HepG2 (cell line): ENCODE results near the gene C1QTNF9. TPM values are rescaled to one million over a fixed set of nuclear protein-coding genes. Genes with fewer than 3 reads are reported as not detected.

Experiments
- ATAC-seq: fragments of 200-7000 bp; cut with Tn5 transposase; 3 replicates; pipeline ENCODE4 v1.9.1; 2020; ENCODE audit warnings: mild to moderate bottlenecking, moderate library complexity
- BruUV-seq: library from RNA; stranded (reverse); fragments of 400-500 nt; replicated peaks from 2 replicates; lab custom pipeline; 2021; lab: Mats Ljungman, UMichigan
- CTCF ChIA-PET: fragments of 300-600 bp; formaldehyde crosslinking; extraction: SDS; loops from one replicate; lab custom pipeline; 2021; ENCODE audit warnings: low total read pairs, inconsistent platforms, low intra/inter-chr PET ratio; lab: Yijun Ruan, JAX
- POLR2A ChIA-PET: fragments of 350-600 bp; sonication (Branson Sonifier 250); formaldehyde crosslinking; loops from one replicate; lab custom pipeline; 2020; ENCODE audit warnings: antibody characterized with exemption, inconsistent platforms; lab: Yijun Ruan, JAX
- DNase-seq: peaks from one replicate; pipeline ENCODE4 v3.0.0-alpha.2; 2015; ENCODE audit warnings: low spot score
- FAIRE-seq: peaks from 3 replicates; lab custom pipeline; 2011; peaks lifted over from hg19 to GRCh38; lab: Jason Lieb, UNC
- H2AFZ ChIP-seq: one replicate; pipeline ENCODE4 v1.6.1; 2011; ENCODE audit warnings: low read length, inconsistent platforms
- H3K27ac ChIP-seq: fragments of 300-600 bp; 3 replicates; pipeline ENCODE4 v1.8.0; 2011; ENCODE audit warnings: mixed run types, mild to moderate bottlenecking, mixed read lengths, low read length, inconsistent platforms; ENCODE audit not compliant: insufficient read depth; ENCODE audit errors: extremely low read length
- H3K27me3 ChIP-seq, 2 experiments: fragments of 200-600 bp in 1 of 2; 2 replicates in 1 of 2; 3 replicates in 1 of 2; pipeline versions ENCODE4 v1.6.0 to v1.8.0; 2011; ENCODE audit warnings: low read length in 2 of 2, mild to moderate bottlenecking in 2 of 2, moderate library complexity in 2 of 2, inconsistent platforms in 1 of 2; ENCODE audit not compliant: insufficient read depth in 2 of 2, control insufficient read depth in 1 of 2
- H3K36me3 ChIP-seq, 2 experiments: fragments of 200-600 bp in 1 of 2; replicated peaks in 1 of 2; 2 replicates in 1 of 2; 3 replicates in 1 of 2; pipeline versions ENCODE4 v1.5.1 to v1.8.0; 2011; ENCODE audit warnings: low read length in 2 of 2, inconsistent platforms in 1 of 2; ENCODE audit not compliant: insufficient read depth in 2 of 2, control insufficient read depth in 1 of 2
- H3K4me1 ChIP-seq: 2 replicates; pipeline ENCODE4 v1.5.1; 2012; ENCODE audit warnings: low read length, inconsistent platforms; ENCODE audit not compliant: insufficient read depth
- H3K4me2 ChIP-seq: 2 replicates; pipeline ENCODE4 v1.6.0; 2011; ENCODE audit warnings: low read depth, low read length, inconsistent platforms
- H3K4me3 ChIP-seq, 3 experiments: fragments of 200-600 bp in 1 of 3; sonication (generic), shearing (Covaris generic) in 1 of 3; replicated peaks in 1 of 3; 2 replicates each; pipeline ENCODE4 v1.5.1; 2011 to 2016; ENCODE audit warnings: low read length in 3 of 3, inconsistent platforms in 2 of 3, low read depth in 2 of 3, mild to moderate bottlenecking in 2 of 3, control low read depth in 1 of 3, mixed read lengths in 1 of 3; ENCODE audit not compliant: insufficient read depth in 1 of 3
- H3K79me2 ChIP-seq: one replicate; pipeline ENCODE4 v1.6.1; 2011; ENCODE audit warnings: low read length, inconsistent platforms; ENCODE audit not compliant: insufficient read depth
- H3K9ac ChIP-seq: 2 replicates; pipeline ENCODE4 v1.6.0; 2011; ENCODE audit warnings: mild to moderate bottlenecking, low read depth, low read length, inconsistent platforms; ENCODE audit not compliant: insufficient read depth
- H3K9me3 ChIP-seq: 2 replicates; pipeline ENCODE4 v1.5.1; 2012; ENCODE audit warnings: mild to moderate bottlenecking, low read length
- H4K20me1 ChIP-seq: 2 replicates; pipeline ENCODE4 v1.6.0; 2011; ENCODE audit warnings: inconsistent platforms, mild to moderate bottlenecking, low read length, moderate library complexity; ENCODE audit not compliant: insufficient read depth
- RBFOX2 ChIP-seq: fragments of 200-400 bp; formaldehyde crosslinking; IDR thresholded peaks from 2 replicates; pipeline ENCODE4 v1.6.1; 2017; ENCODE audit warnings: low read depth, mild to moderate bottlenecking, low read length
- ZBTB7A ChIP-seq: sonication (generic); formaldehyde crosslinking; IDR thresholded peaks from 2 replicates; pipeline ENCODE4 v1.8.0; 2022; ENCODE audit warnings: mild to moderate bottlenecking, missing genetic modification reagents
- WGBS: methylation state at CpG from one replicate; pipeline ENCODE4 v1.1.6; 2017; ENCODE audit warnings: low lambda C conversion rate; 5-methylcytosine and 5-hydroxymethylcytosine counted together
- in situ Hi-C: cut with HindIII; loops from 2 replicates; pipeline ENCODE4 v1.10.0; 2017; ENCODE audit warnings: low pct_unique_long_range_greater_than_20kb; ENCODE audit not compliant: extremely low pct_ligation_motif_present
- intact Hi-C: fragments of 100-400 bp; cut with micrococcal nuclease; formaldehyde crosslinking; loops from one replicate; pipeline ENCODE4 v1.10.0; 2022; ENCODE audit not compliant: unreplicated experiment
- polyA plus RNA-seq, 8 experiments: library from polyadenylated mRNA; depleted of rRNA in 3 of 8; stranded (reverse) in 7 of 8; unstranded in 1 of 8; fragments of >200 nt; fragmentation: Illumina TruSeq in 4 of 8; extraction: Trizol in 4 of 8; gene quantifications; 2 replicates each; pipeline versions ENCODE4 v1.2.1 to v1.2.3, GENCODE V29; 2011 to 2016; ENCODE audit warnings: low read depth in 4 of 8, missing spikeins in 1 of 8, mixed read lengths in 1 of 8; ENCODE audit not compliant: insufficient read depth in 1 of 8
- total RNA-seq, 5 experiments: library from RNA; depleted of rRNA; stranded (reverse); fragments of >200 nt; fragmentation: Illumina TruSeq; extraction: Trizol; gene quantifications; 2 replicates each; pipeline ENCODE4 v1.2.3, GENCODE V29; 2016; ENCODE audit warnings: low read depth in 1 of 5
- TF ChIP-seq, protein P1 (sequence below), 2 experiments: sonication (generic) in 1 of 2; formaldehyde crosslinking in 1 of 2; IDR thresholded peaks; 2 replicates each; pipeline versions ENCODE4 v1.6.1 to v1.9.0; 2014 to 2022; ENCODE audit warnings: antibody characterized with exemption in 1 of 2, borderline replicate concordance in 1 of 2, inconsistent platforms in 1 of 2, low read depth in 1 of 2, missing genetic modification reagents in 1 of 2
- TF ChIP-seq, protein P2 (sequence below): sonication (generic); formaldehyde crosslinking; IDR thresholded peaks from 2 replicates; pipeline ENCODE4 v1.4.0; 2020; ENCODE audit warnings: mild to moderate bottlenecking, missing genetic modification reagents, borderline replicate concordance

C1QTNF9 gene
- total and polyA plus RNA-seq, 2 of the 13 experiments (the other 11 are each of a cell fraction or from before 2014, with no cell fraction given): not detected

DNA sequence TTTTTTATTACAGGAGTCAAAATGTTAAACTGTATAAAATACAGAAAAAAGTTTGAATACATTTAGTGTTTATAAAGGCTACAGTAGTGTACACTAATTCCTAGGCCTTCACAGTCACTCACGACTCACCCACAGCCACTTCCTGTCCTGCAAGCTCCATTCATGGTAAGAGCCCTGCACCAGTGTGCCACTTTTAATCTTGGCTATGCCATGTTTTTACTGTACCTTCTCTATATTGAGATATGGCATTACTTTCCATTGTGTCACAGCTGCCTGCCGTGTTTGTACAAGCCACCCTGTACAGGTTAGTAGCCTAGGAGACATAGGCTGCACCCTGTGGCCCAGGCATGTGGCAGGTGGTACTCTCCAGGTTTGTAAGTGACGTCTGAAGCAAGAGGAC is 32.1 kb downstream of the C1QTNF9 start:
- Histone ChIP-seq H3K4me2 (no peak overlapping the region), H3K9ac (no peak overlapping the region), H3K4me1 (no peaks in the 10 kb centered on the region), H3K27ac (no peak overlapping the region), H2AFZ (no peak overlapping the region), H3K36me3 (no peaks in the 10 kb centered on the region), H3K79me2 (no peaks in the 10 kb centered on the region), H3K27me3 (no peaks in the 10 kb centered on the region), H3K4me3 (no peak overlapping the region), H3K9me3 (no peaks in the 10 kb centered on the region), H4K20me1 (no peaks in the 10 kb centered on the region)
- in situ Hi-C loops (no loop called here), intact Hi-C loops (no loop called here)
- DNase-seq (no peak), FAIRE-seq (no peak), ATAC-seq (no peak)
- ChIA-PET POLR2A (no interaction called here), CTCF (no interaction called here)
- BruUV-seq: no TSS peak
- TF ChIP-seq RBFOX2 (no peak), ZBTB7A (CRISPR knock-in tag) (no peak)
- TF ChIP-seq, protein P1, sequence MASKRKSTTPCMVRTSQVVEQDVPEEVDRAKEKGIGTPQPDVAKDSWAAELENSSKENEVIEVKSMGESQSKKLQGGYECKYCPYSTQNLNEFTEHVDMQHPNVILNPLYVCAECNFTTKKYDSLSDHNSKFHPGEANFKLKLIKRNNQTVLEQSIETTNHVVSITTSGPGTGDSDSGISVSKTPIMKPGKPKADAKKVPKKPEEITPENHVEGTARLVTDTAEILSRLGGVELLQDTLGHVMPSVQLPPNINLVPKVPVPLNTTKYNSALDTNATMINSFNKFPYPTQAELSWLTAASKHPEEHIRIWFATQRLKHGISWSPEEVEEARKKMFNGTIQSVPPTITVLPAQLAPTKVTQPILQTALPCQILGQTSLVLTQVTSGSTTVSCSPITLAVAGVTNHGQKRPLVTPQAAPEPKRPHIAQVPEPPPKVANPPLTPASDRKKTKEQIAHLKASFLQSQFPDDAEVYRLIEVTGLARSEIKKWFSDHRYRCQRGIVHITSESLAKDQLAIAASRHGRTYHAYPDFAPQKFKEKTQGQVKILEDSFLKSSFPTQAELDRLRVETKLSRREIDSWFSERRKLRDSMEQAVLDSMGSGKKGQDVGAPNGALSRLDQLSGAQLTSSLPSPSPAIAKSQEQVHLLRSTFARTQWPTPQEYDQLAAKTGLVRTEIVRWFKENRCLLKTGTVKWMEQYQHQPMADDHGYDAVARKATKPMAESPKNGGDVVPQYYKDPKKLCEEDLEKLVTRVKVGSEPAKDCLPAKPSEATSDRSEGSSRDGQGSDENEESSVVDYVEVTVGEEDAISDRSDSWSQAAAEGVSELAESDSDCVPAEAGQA (IDR thresholded peaks at IDR 0.05; ENCODE audit: low read depth): no peak
- TF ChIP-seq, protein P1 (CRISPR knock-in tag; IDR thresholded peaks at IDR 0.05; ENCODE audit: borderline replicate concordance): no peak
- TF ChIP-seq, protein P2, sequence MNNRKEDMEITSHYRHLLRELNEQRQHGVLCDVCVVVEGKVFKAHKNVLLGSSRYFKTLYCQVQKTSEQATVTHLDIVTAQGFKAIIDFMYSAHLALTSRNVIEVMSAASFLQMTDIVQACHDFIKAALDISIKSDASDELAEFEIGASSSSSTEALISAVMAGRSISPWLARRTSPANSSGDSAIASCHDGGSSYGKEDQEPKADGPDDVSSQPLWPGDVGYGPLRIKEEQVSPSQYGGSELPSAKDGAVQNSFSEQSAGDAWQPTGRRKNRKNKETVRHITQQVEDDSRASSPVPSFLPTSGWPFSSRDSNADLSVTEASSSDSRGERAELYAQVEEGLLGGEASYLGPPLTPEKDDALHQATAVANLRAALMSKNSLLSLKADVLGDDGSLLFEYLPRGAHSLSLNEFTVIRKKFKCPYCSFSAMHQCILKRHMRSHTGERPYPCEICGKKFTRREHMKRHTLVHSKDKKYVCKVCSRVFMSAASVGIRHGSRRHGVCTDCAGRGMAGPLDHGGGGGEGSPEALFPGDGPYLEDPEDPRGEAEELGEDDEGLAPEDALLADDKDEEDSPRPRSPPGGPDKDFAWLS (CRISPR knock-in tag): no peak
- WGBS: 0% methylated on average over 3 of the region's 3 CpGs
